ENCODE data around the gene ZNF579. TPM values are rescaled to one million over a fixed set of nuclear protein-coding genes. Genes with fewer than 3 reads are reported as not detected.

Gene ZNF579
- total RNA-seq, 4 donors from 2014 or later: 4.2 to 5.1 (median 4.6) TPM

- intact Hi-C loops (cut with DNase I; ENCODE audit: low total_unique reads): no loop called here
- H3K4me3 ChIP-seq (ENCODE audit: low read depth, poor library complexity, severe bottlenecking): no peak overlapping the region
- WGBS, 2 donors: 35 to 39% methylated on average over 9 of the region's 9 CpGs
- DNase-seq (ENCODE audit: low spot score in 2 of 2): no peak
- TF ChIP-seq POLR2A (IDR thresholded peaks at IDR 0.05) (no peak), CTCF (IDR thresholded peaks at IDR 0.05) (no peak)
Measured at GRCh38 chr19:55566823-55567222, 13.8 kb downstream of the ZNF579 start.

- WGBS, 2 donors: 26 to 36% methylated on average over 12 of the region's 12 CpGs
- intact Hi-C loops (cut with DNase I; ENCODE audit: low total_unique reads): no loop called here
- no peak overlapping the region for H3K4me3 ChIP-seq (ENCODE audit: low read depth, poor library complexity, severe bottlenecking)
- TF ChIP-seq CTCF (IDR thresholded peaks at IDR 0.05): no peak
- TF ChIP-seq POLR2A (IDR thresholded peaks at IDR 0.05): no peak
- DNase-seq (ENCODE audit: low spot score in 2 of 2): no peak
Measured at GRCh38 chr19:55563261-55563690, 17.4 kb downstream of the ZNF579 start.

GRCh38 chr19:55559684-55560083 lies 21.0 kb downstream of the ZNF579 start:
- H3K4me3 ChIP-seq (ENCODE audit: low read depth, poor library complexity, severe bottlenecking): no peak overlapping the region
- no peak for DNase-seq (ENCODE audit: low spot score in 2 of 2)
- 70 to 77% methylated on average over 9 of the region's 9 CpGs for WGBS, 2 donors
- intact Hi-C loops (cut with DNase I; ENCODE audit: low total_unique reads): no loop called here
- TF ChIP-seq CTCF (IDR thresholded peaks at IDR 0.05) (no peak), POLR2A (IDR thresholded peaks at IDR 0.05) (no peak)

GRCh38 chr19:55554741-55555152 lies 25.9 kb downstream of the ZNF579 start:
- intact Hi-C loops (cut with DNase I; ENCODE audit: low total_unique reads): no loop called here
- H3K4me3 ChIP-seq (ENCODE audit: low read depth, poor library complexity, severe bottlenecking): no peak overlapping the region
- 58 to 74% methylated on average over 8 of the region's 8 CpGs for WGBS, 2 donors
- DNase-seq (ENCODE audit: low spot score in 2 of 2): no peak
- TF ChIP-seq CTCF (IDR thresholded peaks at IDR 0.05): no peak
- TF ChIP-seq POLR2A (IDR thresholded peaks at IDR 0.05): no peak

GRCh38 chr19:55554302-55554701 lies 26.3 kb downstream of the ZNF579 start:
- no peak for DNase-seq (ENCODE audit: low spot score in 2 of 2)
- intact Hi-C loops (cut with DNase I; ENCODE audit: low total_unique reads): no loop called here
- TF ChIP-seq POLR2A (IDR thresholded peaks at IDR 0.05) (no peak), CTCF (IDR thresholded peaks at IDR 0.05) (no peak)
- 88 to 93% methylated on average over 9 of the region's 9 CpGs for WGBS, 2 donors
- H3K4me3 ChIP-seq (ENCODE audit: low read depth, poor library complexity, severe bottlenecking): no peak overlapping the region
